ENCODE data around the gene CHIC2. TPM values are rescaled to one million over a fixed set of nuclear protein-coding genes. Genes with fewer than 3 reads are reported as not detected.

The CHIC2 gene
- total and polyA plus RNA-seq, 2 of the 8 experiments (the other 6 are each of a cell fraction or from before 2014, with no cell fraction given): 4.5 to 10.9 TPM

GRCh38 chr4:53992785-53993184, 71.6 kb downstream of the CHIC2 start:
- Histone ChIP-seq H2BK5ac (ENCODE audit: low read depth, low read length) (no peak overlapping the region), H4K8ac (ENCODE audit: extremely low read depth, insufficient read depth, low read length) (no peak overlapping the region), H2BK15ac (ENCODE audit: low read length) (no peak overlapping the region), H3K23ac (ENCODE audit: insufficient read length) (no peak overlapping the region), H3K79me2 (ENCODE audit: control insufficient read depth in 1 of 2, insufficient read depth in 2 of 2, low read length in 2 of 2) (no peaks in the 10 kb centered on the region), H3K36me3 (ENCODE audit: control insufficient read depth in 2 of 4, insufficient read depth in 4 of 4, low read length in 3 of 4) (no peaks in the 10 kb centered on the region), H3K4me1 (replicated peaks in 1 of 4; ENCODE audit: control insufficient read depth in 3 of 4, insufficient read depth in 4 of 4, low read length in 3 of 4) (no peaks in the 10 kb centered on the region), H3K9ac (replicated peaks in 1 of 4; ENCODE audit: extremely low read depth in 1 of 4, low read depth in 3 of 4, low read length in 3 of 4) (no peak overlapping the region), H3K4me3 (ENCODE audit: extremely low read depth in 1 of 4, insufficient read depth in 2 of 4, low read depth in 3 of 4, low read length in 4 of 4) (no peak overlapping the region), H3K9me3 (ENCODE audit: insufficient read depth in 2 of 2, low read depth in 1 of 2, low read length in 1 of 2) (no peaks in the 10 kb centered on the region), H3K4ac (replicated peaks; ENCODE audit: insufficient read length, low read depth, low read length) (no peak overlapping the region), H3K27me3 (replicated peaks in 1 of 4; ENCODE audit: control insufficient read depth in 3 of 4, extremely low read depth in 1 of 4, insufficient read depth in 3 of 4, low read length in 3 of 4) (no peaks in the 10 kb centered on the region), H3K79me1 (ENCODE audit: low read depth, low read length) (no peaks in the 10 kb centered on the region), H3K4me2 (ENCODE audit: insufficient read depth in 1 of 2, low read depth in 2 of 2, low read length in 2 of 2) (no peak overlapping the region), H3K23me2 (ENCODE audit: low read depth, low read length) (no peaks in the 10 kb centered on the region), H2BK120ac (replicated peaks; ENCODE audit: low read depth, low read length) (no peak overlapping the region), H2AK5ac (ENCODE audit: low read depth, low read length) (no peak overlapping the region), H4K5ac (ENCODE audit: insufficient read length, low read depth, low read length) (no peak overlapping the region), H3K56ac (replicated peaks; ENCODE audit: insufficient read length, low read depth, low read length) (no peak overlapping the region), H2BK20ac (ENCODE audit: low read length) (no peak overlapping the region), H4K91ac (replicated peaks; ENCODE audit: insufficient read length, low read length) (no peak overlapping the region), H2AFZ (ENCODE audit: low read length) (no peak overlapping the region), H4K20me1 (replicated peaks in 1 of 2; ENCODE audit: control insufficient read depth in 1 of 2, insufficient read depth in 2 of 2, low read length in 2 of 2) (no peaks in the 10 kb centered on the region), H3K27ac (ENCODE audit: low read depth, low read length) (no peak overlapping the region), H3K14ac (ENCODE audit: insufficient read length) (no peak overlapping the region), H3K18ac (ENCODE audit: extremely low read depth, low read length) (no peak overlapping the region), H2BK12ac (ENCODE audit: low read depth, low read length) (no peak overlapping the region)
- CTCF ChIA-PET (ENCODE audit: partially characterized antibody): no interaction called here
- WGBS, 2 experiments (ENCODE audit: extremely low coverage in 1 of 2, insufficient coverage in 1 of 2, insufficient read length in 1 of 2, insufficient replicate concordance in 2 of 2, low coverage in 1 of 2, low lambda C conversion rate in 2 of 2, missing lambda C conversion rate in 1 of 2): 92% methylated on average over 3 of the region's 3 CpGs; no CpG with 5 or more reads in 1 of the 2 experiments
- POLR2A ChIA-PET (ENCODE audit: partially characterized antibody): no interaction called here
- FAIRE-seq (no peak), DNase-seq (ENCODE audit: low read depth in 1 of 2, low spot score in 2 of 2) (no peak)
- no peak for TF ChIP-seq NANOG (IDR thresholded peaks at IDR 0.05; ENCODE audit: insufficient read depth, low read depth, low read length, poor library complexity, severe bottlenecking)
- TF ChIP-seq, protein P1, sequence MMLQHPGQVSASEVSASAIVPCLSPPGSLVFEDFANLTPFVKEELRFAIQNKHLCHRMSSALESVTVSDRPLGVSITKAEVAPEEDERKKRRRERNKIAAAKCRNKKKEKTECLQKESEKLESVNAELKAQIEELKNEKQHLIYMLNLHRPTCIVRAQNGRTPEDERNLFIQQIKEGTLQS (IDR thresholded peaks at IDR 0.05; ENCODE audit: insufficient read depth, low read depth, low read length): no peak
- no peak for TF ChIP-seq JUN (IDR thresholded peaks at IDR 0.05; ENCODE audit: low read depth, low read length)
- TF ChIP-seq TAF1 (IDR thresholded peaks at IDR 0.05; ENCODE audit: low read depth, low read length): no peak
- no peak for TF ChIP-seq RFX5 (IDR thresholded peaks at IDR 0.05; ENCODE audit: borderline replicate concordance, low read depth, low read length)
- TF ChIP-seq EZH2 (IDR thresholded peaks at IDR 0.05; ENCODE audit: low read depth, low read length, severe bottlenecking): no peak
- no peak for TF ChIP-seq RXRA (IDR thresholded peaks at IDR 0.05; ENCODE audit: insufficient read depth, low read depth, low read length)
- TF ChIP-seq MAFK (IDR thresholded peaks at IDR 0.05; ENCODE audit: low read depth, low read length): no peak
- no peak for TF ChIP-seq E2F6 (IDR thresholded peaks at IDR 0.05)
- TF ChIP-seq HDAC2 (IDR thresholded peaks at IDR 0.05; ENCODE audit: borderline replicate concordance in 1 of 2, low read depth in 2 of 2, low read length in 2 of 2): no peak
- no peak for TF ChIP-seq ASH2L (IDR thresholded peaks at IDR 0.05; ENCODE audit: low read length)
- TF ChIP-seq SIN3A (conservative IDR thresholded peaks at IDR 0.05 in 1 of 2, IDR thresholded peaks at IDR 0.05 in 1 of 2; ENCODE audit: low read depth in 1 of 2, low read length in 2 of 2): no peak
- no peak for TF ChIP-seq KDM4A (IDR thresholded peaks at IDR 0.05; ENCODE audit: low read depth, low read length, severe bottlenecking)

Measured in H1 (cell line).